Measurements from ENCODE around the gene ZNF385D. TPM values are rescaled to one million over a fixed set of nuclear protein-coding genes. Genes with fewer than 3 reads are reported as not detected.

The ZNF385D gene
- total RNA-seq, 1 experiment from 2014 or later: 13.0 TPM

GRCh38 chr3:21434310-21434709 lies 316.7 kb downstream of the ZNF385D start:
- in situ Hi-C loops (cut with HindIII; ENCODE audit: low pct_unique_long_range_greater_than_20kb, low sequenced_read_pairs) (no loop called here), intact Hi-C loops (cut with micrococcal nuclease; ENCODE audit: unreplicated experiment) (no loop called here)
- Histone ChIP-seq H3K36me3 (ENCODE audit: control insufficient read depth, insufficient read depth, low read length) (no peaks in the 10 kb centered on the region), H3K9me3 (ENCODE audit: control insufficient read depth, insufficient read depth, low read depth, low read length) (no peaks in the 10 kb centered on the region), H3K4me1 (ENCODE audit: control insufficient read depth, insufficient read depth, low read length) (no peaks in the 10 kb centered on the region), H3K4me3 (ENCODE audit: low read depth in 2 of 2, low read length in 2 of 2) (no peak overlapping the region), H3K27ac (ENCODE audit: low read length) (no peak overlapping the region), H3K27me3 (ENCODE audit: control insufficient read depth, insufficient read depth, low read length) (no peaks in the 10 kb centered on the region)
- TF ChIP-seq, protein P1, sequence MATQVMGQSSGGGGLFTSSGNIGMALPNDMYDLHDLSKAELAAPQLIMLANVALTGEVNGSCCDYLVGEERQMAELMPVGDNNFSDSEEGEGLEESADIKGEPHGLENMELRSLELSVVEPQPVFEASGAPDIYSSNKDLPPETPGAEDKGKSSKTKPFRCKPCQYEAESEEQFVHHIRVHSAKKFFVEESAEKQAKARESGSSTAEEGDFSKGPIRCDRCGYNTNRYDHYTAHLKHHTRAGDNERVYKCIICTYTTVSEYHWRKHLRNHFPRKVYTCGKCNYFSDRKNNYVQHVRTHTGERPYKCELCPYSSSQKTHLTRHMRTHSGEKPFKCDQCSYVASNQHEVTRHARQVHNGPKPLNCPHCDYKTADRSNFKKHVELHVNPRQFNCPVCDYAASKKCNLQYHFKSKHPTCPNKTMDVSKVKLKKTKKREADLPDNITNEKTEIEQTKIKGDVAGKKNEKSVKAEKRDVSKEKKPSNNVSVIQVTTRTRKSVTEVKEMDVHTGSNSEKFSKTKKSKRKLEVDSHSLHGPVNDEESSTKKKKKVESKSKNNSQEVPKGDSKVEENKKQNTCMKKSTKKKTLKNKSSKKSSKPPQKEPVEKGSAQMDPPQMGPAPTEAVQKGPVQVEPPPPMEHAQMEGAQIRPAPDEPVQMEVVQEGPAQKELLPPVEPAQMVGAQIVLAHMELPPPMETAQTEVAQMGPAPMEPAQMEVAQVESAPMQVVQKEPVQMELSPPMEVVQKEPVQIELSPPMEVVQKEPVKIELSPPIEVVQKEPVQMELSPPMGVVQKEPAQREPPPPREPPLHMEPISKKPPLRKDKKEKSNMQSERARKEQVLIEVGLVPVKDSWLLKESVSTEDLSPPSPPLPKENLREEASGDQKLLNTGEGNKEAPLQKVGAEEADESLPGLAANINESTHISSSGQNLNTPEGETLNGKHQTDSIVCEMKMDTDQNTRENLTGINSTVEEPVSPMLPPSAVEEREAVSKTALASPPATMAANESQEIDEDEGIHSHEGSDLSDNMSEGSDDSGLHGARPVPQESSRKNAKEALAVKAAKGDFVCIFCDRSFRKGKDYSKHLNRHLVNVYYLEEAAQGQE (IDR thresholded peaks at IDR 0.05; ENCODE audit: insufficient read depth in 1 of 2, low read depth in 2 of 2, low read length in 1 of 2): no peak
- no peak for TF ChIP-seq SIN3A (IDR thresholded peaks at IDR 0.05; ENCODE audit: borderline replicate concordance, insufficient read depth, low read depth, low read length)
- no peak for TF ChIP-seq POLR2AphosphoS5 (IDR thresholded peaks at IDR 0.05; ENCODE audit: low read depth, low read length)
- TF ChIP-seq CTCF (IDR thresholded peaks at IDR 0.05): no peak
- TF ChIP-seq TCF7L2 (IDR thresholded peaks at IDR 0.05; ENCODE audit: low read depth, low read length): no peak
- POLR2A ChIA-PET: no interaction called here
- DNase-seq (ENCODE audit: low read depth, low spot score): no peak
- BruUV-seq (replicated peaks): no TSS peak
- no peak for ATAC-seq
- CTCF ChIA-PET: no interaction called here

DNA sequence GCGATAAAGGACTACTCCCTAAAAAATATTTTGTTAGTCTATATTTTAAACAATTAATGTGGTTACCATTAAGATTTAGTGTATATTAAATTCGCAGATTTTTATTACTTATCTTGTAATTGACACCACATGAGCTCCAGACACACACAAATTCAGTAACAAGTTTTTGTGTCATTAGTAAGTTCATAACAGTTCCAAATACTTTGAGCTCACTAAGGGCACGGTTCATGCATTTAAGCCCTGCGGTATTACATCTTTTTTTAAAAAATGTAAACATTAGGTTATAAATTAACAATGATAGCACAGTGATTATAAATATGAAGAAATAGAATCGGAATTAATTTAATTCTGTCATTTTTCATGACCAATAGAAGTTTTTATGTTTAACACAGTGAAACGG lies 317.3 kb downstream of the ZNF385D start:
- no peak overlapping the region for H3K4me3 ChIP-seq (ENCODE audit: low read depth in 2 of 2, low read length in 2 of 2)
- no TSS peak for BruUV-seq (replicated peaks)
- POLR2A ChIA-PET: no interaction called here
- H3K4me1 ChIP-seq (ENCODE audit: control insufficient read depth, insufficient read depth, low read length): no peaks in the 10 kb centered on the region
- no peak overlapping the region for H3K27ac ChIP-seq (ENCODE audit: low read length)
- intact Hi-C loops (cut with micrococcal nuclease; ENCODE audit: unreplicated experiment) (no loop called here), in situ Hi-C loops (cut with HindIII; ENCODE audit: low pct_unique_long_range_greater_than_20kb, low sequenced_read_pairs) (no loop called here)
- ATAC-seq (no peak), DNase-seq (ENCODE audit: low read depth, low spot score) (no peak)
- H3K9me3 ChIP-seq (ENCODE audit: control insufficient read depth, insufficient read depth, low read depth, low read length): no peaks in the 10 kb centered on the region
- H3K27me3 ChIP-seq (ENCODE audit: control insufficient read depth, insufficient read depth, low read length): no peaks in the 10 kb centered on the region
- CTCF ChIA-PET: no interaction called here
- TF ChIP-seq, protein P1 (IDR thresholded peaks at IDR 0.05; ENCODE audit: insufficient read depth in 1 of 2, low read depth in 2 of 2, low read length in 1 of 2): no peak
- TF ChIP-seq SIN3A (IDR thresholded peaks at IDR 0.05; ENCODE audit: borderline replicate concordance, insufficient read depth, low read depth, low read length) (no peak), POLR2AphosphoS5 (IDR thresholded peaks at IDR 0.05; ENCODE audit: low read depth, low read length) (no peak), TCF7L2 (IDR thresholded peaks at IDR 0.05; ENCODE audit: low read depth, low read length) (no peak), CTCF (IDR thresholded peaks at IDR 0.05) (no peak)
- H3K36me3 ChIP-seq (ENCODE audit: control insufficient read depth, insufficient read depth, low read length): no peaks in the 10 kb centered on the region
